HG03457 (cell line): Measurements from ENCODE around the gene FRG2C.
"Not testable (repeated sequence)": the region's sequence is repeated elsewhere in the genome, so short reads cannot be mapped to it uniquely, and the experiment has no call there.

Source experiments
- ATAC-seq: cut with Tn5 transposase; IDR thresholded peaks from one replicate; pipeline ENCODE4 v1.9.1; 2021; ENCODE audit warnings: moderate number of reproducible peaks; ENCODE audit not compliant: unreplicated experiment

FRG2C gene

GRCh38 chr3:75668759-75669347 is 4.7 kb downstream of the FRG2C start:
- not testable (repeated sequence) for ATAC-seq

- ATAC-seq = not testable (repeated sequence)
Observed at GRCh38 chr3:75669348-75670297, 5.5 kb downstream of the FRG2C start.

GRCh38 chr3:75670298-75671286 is 6.5 kb downstream of the FRG2C start:
- ATAC-seq = not testable (repeated sequence)

- not testable (repeated sequence) for ATAC-seq
Observed at GRCh38 chr3:75671287-75672139, 7.4 kb downstream of the FRG2C start.

- not testable (repeated sequence) for ATAC-seq
Observed at GRCh38 chr3:75672140-75672775, 8.1 kb downstream of the FRG2C start.

- ATAC-seq = not testable (repeated sequence)
Observed at GRCh38 chr3:75683965-75684364, 19.8 kb downstream of the FRG2C start.

GRCh38 chr3:75687323-75687722 is 23.2 kb downstream of the FRG2C start:
- ATAC-seq = no peak

GRCh38 chr3:75692061-75692460 is 27.9 kb downstream of the FRG2C start:
- no peak for ATAC-seq
